ENCODE measurements around the gene SLC26A6. TPM values are rescaled to one million over a fixed set of nuclear protein-coding genes. Genes with fewer than 3 reads are reported as not detected.

Gene SLC26A6
- polyA plus RNA-seq, 1 experiment, result 23.1 TPM

- ChIA-PET CTCF (no interaction called here), POLR2A (no interaction called here)
- Histone ChIP-seq H3K4me3 (ENCODE audit: low read depth, low read length) (no peak overlapping the region), H3K9me3 (ENCODE audit: control insufficient read depth, insufficient read depth, low read length) (no peaks in the 10 kb centered on the region), H3K27me3 (ENCODE audit: control insufficient read depth, insufficient read depth, low read length) (no peaks in the 10 kb centered on the region), H3K27ac (ENCODE audit: low read depth, low read length) (no peak overlapping the region)
- TF ChIP-seq CTCF (IDR thresholded peaks at IDR 0.05; ENCODE audit: low read depth, low read length), result no peak
- no peak for DNase-seq (ENCODE audit: low read depth, low spot score)
Observed at GRCh38 chr3:48585411-48585810, 49.9 kb downstream of the SLC26A6 start.

GRCh38 chr3:48584836-48585235 is 50.4 kb downstream of the SLC26A6 start:
- no peak for TF ChIP-seq CTCF (IDR thresholded peaks at IDR 0.05; ENCODE audit: low read depth, low read length)
- Histone ChIP-seq H3K4me3 (ENCODE audit: low read depth, low read length) (no peak overlapping the region), H3K27me3 (ENCODE audit: control insufficient read depth, insufficient read depth, low read length) (no peaks in the 10 kb centered on the region), H3K27ac (ENCODE audit: low read depth, low read length) (no peak overlapping the region), H3K9me3 (ENCODE audit: control insufficient read depth, insufficient read depth, low read length) (no peaks in the 10 kb centered on the region)
- CTCF ChIA-PET, result no interaction called here
- POLR2A ChIA-PET, result no interaction called here
- DNase-seq (ENCODE audit: low read depth, low spot score), result no peak

- ChIA-PET CTCF (no interaction called here), POLR2A (no interaction called here)
- no peak overlapping the region for H3K27ac ChIP-seq (ENCODE audit: low read depth, low read length)
- H3K9me3 ChIP-seq (ENCODE audit: control insufficient read depth, insufficient read depth, low read length), result no peaks in the 10 kb centered on the region
- no peak for TF ChIP-seq CTCF (IDR thresholded peaks at IDR 0.05; ENCODE audit: low read depth, low read length)
- DNase-seq (ENCODE audit: low read depth, low spot score), result no peak
- H3K27me3 ChIP-seq (ENCODE audit: control insufficient read depth, insufficient read depth, low read length), result no peaks in the 10 kb centered on the region
- H3K4me3 ChIP-seq (ENCODE audit: low read depth, low read length), result no peak overlapping the region
Observed at GRCh38 chr3:48581621-48582481, 53.4 kb downstream of the SLC26A6 start.

GRCh38 chr3:48576647-48577046 is 58.6 kb downstream of the SLC26A6 start:
- Histone ChIP-seq H3K4me3 (ENCODE audit: low read depth, low read length) (no peak overlapping the region), H3K27me3 (ENCODE audit: control insufficient read depth, insufficient read depth, low read length) (no peaks in the 10 kb centered on the region), H3K9me3 (ENCODE audit: control insufficient read depth, insufficient read depth, low read length) (no peaks in the 10 kb centered on the region), H3K27ac (ENCODE audit: low read depth, low read length) (no peak overlapping the region)
- ChIA-PET CTCF (interaction anchor here (0.9 kb wide), 1 partner anchor 18 kb away, joined by 3 read pairs; no protein-coding TSS in a partner anchor), POLR2A (no interaction called here)
- no peak for TF ChIP-seq CTCF (IDR thresholded peaks at IDR 0.05; ENCODE audit: low read depth, low read length)
- DNase-seq (ENCODE audit: low read depth, low spot score), result no peak

Small RNAs within 50 kb of the gene (small RNA-seq; reads per million reads assigned to genes)
- gene AC141002.1 (ENCODE audit: insufficient read length, low read depth), result not detected

Other genes starting within 250 kb of the SLC26A6 start
- gene PLXNB1, start 205.4 kb downstream of the SLC26A6 start, polyA plus RNA-seq (2011; rRNA removed), result 13.4 and 18.3 TPM in 2 replicates
- 9.5 and 11.1 TPM in 2 replicates for gene CCDC51, start 195.3 kb downstream of the SLC26A6 start, polyA plus RNA-seq (2011; rRNA removed)
- 207 and 316 TPM in 2 replicates for gene TMA7, start 195.2 kb downstream of the SLC26A6 start, polyA plus RNA-seq (2011; rRNA removed)
- 5.1 and 5.8 TPM in 2 replicates for gene ATRIP, start 188.7 kb downstream of the SLC26A6 start, polyA plus RNA-seq (2011; rRNA removed)
- 124 and 151 TPM in 2 replicates for gene SHISA5, start 131.3 kb downstream of the SLC26A6 start, polyA plus RNA-seq (2011; rRNA removed)
- gene PFKFB4, start 78.7 kb downstream of the SLC26A6 start, polyA plus RNA-seq (2011; rRNA removed), result 6.1 and 7.2 TPM in 2 replicates
- 1.2 and 2.2 TPM in 2 replicates for gene UCN2, start 71.7 kb downstream of the SLC26A6 start, polyA plus RNA-seq (2011; rRNA removed)
- 19.8 and 25.8 TPM in 2 replicates for gene COL7A1, start 40.1 kb downstream of the SLC26A6 start, polyA plus RNA-seq (2011; rRNA removed)
- gene UQCRC1, start 25.8 kb downstream of the SLC26A6 start, polyA plus RNA-seq (2011; rRNA removed), result 379 and 468 TPM in 2 replicates
- not detected in 2 replicates for gene TMEM89, start 13.7 kb downstream of the SLC26A6 start, polyA plus RNA-seq (2011; rRNA removed)
- 0.55 and 0.73 TPM in 2 replicates for gene CELSR3, start 27.4 kb upstream of the SLC26A6 start, polyA plus RNA-seq (2011; rRNA removed)
- gene NCKIPSD, start 50.5 kb upstream of the SLC26A6 start, polyA plus RNA-seq (2011; rRNA removed), result 25.4 and 36.3 TPM in 2 replicates
- 110 and 115 TPM in 2 replicates for gene IP6K2, start 81.8 kb upstream of the SLC26A6 start, polyA plus RNA-seq (2011; rRNA removed)
- gene PRKAR2A, start 212.4 kb upstream of the SLC26A6 start, polyA plus RNA-seq (2011; rRNA removed), result 19.6 and 20.7 TPM in 2 replicates